Kidney (tissue), 14 donors: ENCODE data around the gene ATP1A1. TPM values are rescaled to one million over a fixed set of nuclear protein-coding genes. Genes with fewer than 3 reads are reported as not detected.

Experiments
- DNase-seq, 5 donors: peaks; one replicate each; pipeline ENCODE4 v3.0.0-alpha.2; 2013 to 2020
- FAIRE-seq: peaks from 2 replicates; lab custom pipeline; 2012; peaks lifted over from hg19 to GRCh38; lab: Jason Lieb, UNC
- H3K27ac ChIP-seq, 2 donors: one replicate each; pipeline ENCODE4 v1.7.0; 2013; ENCODE audit warnings: low read depth in 2 of 2, low read length in 2 of 2, inconsistent platforms in 1 of 2
- H3K27me3 ChIP-seq: one replicate; pipeline ENCODE4 v1.7.1; 2013; ENCODE audit warnings: low read length, inconsistent platforms; ENCODE audit not compliant: control insufficient read depth, insufficient read depth
- H3K36me3 ChIP-seq, 3 donors: one replicate each; pipeline versions ENCODE4 v1.7.0 to v1.7.1; 2013; ENCODE audit warnings: low read length in 3 of 3, control low read depth in 1 of 3, inconsistent platforms in 1 of 3; ENCODE audit not compliant: insufficient read depth in 3 of 3, control insufficient read depth in 2 of 3
- H3K4me1 ChIP-seq, 3 donors: one replicate each; pipeline versions ENCODE4 v1.7.0 to v1.7.1; 2013; ENCODE audit warnings: low read length in 3 of 3, inconsistent platforms in 1 of 3, low read depth in 1 of 3; ENCODE audit not compliant: control insufficient read depth in 2 of 3, insufficient read depth in 2 of 3
- H3K4me3 ChIP-seq, 3 donors: one replicate each; pipeline versions ENCODE4 v1.7.0 to v1.8.1; 2013; ENCODE audit warnings: low read length in 3 of 3, control low read depth in 1 of 3, inconsistent platforms in 1 of 3
- H3K9ac ChIP-seq, 3 donors: one replicate each; pipeline versions ENCODE4 v1.7.0 to v1.7.1; 2013; ENCODE audit warnings: low read length in 3 of 3, control low read depth in 1 of 3, inconsistent platforms in 1 of 3
- H3K9me3 ChIP-seq, 3 donors: one replicate each; pipeline versions ENCODE4 v1.7.0 to v1.7.1; 2013; ENCODE audit warnings: low read length in 3 of 3, control low read depth in 1 of 3, inconsistent platforms in 1 of 3; ENCODE audit not compliant: control insufficient read depth in 2 of 3, insufficient read depth in 1 of 3
- CTCF ChIP-seq: IDR thresholded peaks from 3 replicates; pipeline ENCODE4 v1.5.1; 2012; ENCODE audit warnings: mild to moderate bottlenecking, moderate library complexity, borderline replicate concordance; ENCODE audit not compliant: insufficient read depth; ENCODE audit errors: extremely low read depth
- intact Hi-C: fragments of 100-400 bp; cut with DNase I; formaldehyde crosslinking; loops from one replicate; pipeline ENCODE4 v1.11.1; 2022
- polyA plus RNA-seq: library from polyadenylated mRNA; stranded (reverse); fragments of 350-450 nt; fragmentation: Illumina TruSeq; extraction: RNeasy Lipid Tissue Mini Kit (QIAGEN cat#74804); gene quantifications from one replicate; pipeline ENCODE4 v1.2.3, GENCODE V29; 2014; ENCODE audit warnings: low read depth, low replicate concordance; ENCODE audit not compliant: insufficient read depth
- total RNA-seq: library from RNA; stranded (reverse); fragmentation: NEBNext Ultra II Directional; extraction: Animal tissue kit (Norgen Biotek cat#: 25700); gene quantifications from one replicate; pipeline ENCODE4 v1.2.1, GENCODE V29; 2021
- donor health status: control.
- donor health status: control.
- donor health status: control.
- donor health status: control.
- donor health status: control.
- donor health status: DM: yes; HTN: yes; CAD: no.
- donor health status: Normal renal cell carcinoma (clear cell type).

Gene ATP1A1
- total and polyA plus RNA-seq, 2 donors from 2014 or later: 1,218 to 2,241 TPM

- no peak for FAIRE-seq
- no peaks in the 10 kb centered on the region for H3K36me3 ChIP-seq
- H3K9ac ChIP-seq: no peak overlapping the region
These were observed 56.9 kb downstream of the ATP1A1 start for GRCh38 chr1:116429821-116430374.

GRCh38 chr1:116431870-116432500, 58.9 kb downstream of the ATP1A1 start:
- Histone ChIP-seq H3K27ac (no peak overlapping the region), H3K9ac (no peak overlapping the region), H3K4me3 (no peak overlapping the region), H3K4me1 (no peaks in the 10 kb centered on the region), H3K36me3 (no peaks in the 10 kb centered on the region), H3K27me3 (no peaks in the 10 kb centered on the region), H3K9me3 (no peaks in the 10 kb centered on the region)
- no peak for FAIRE-seq
- intact Hi-C loops: no loop called here
- TF ChIP-seq CTCF: no peak
- DNase-seq: no peak

More at GRCh38 chr1:116429821-116430374, 56.9 kb downstream of the ATP1A1 start:
- Histone ChIP-seq H3K4me1 (no peaks in the 10 kb centered on the region), H3K4me3 (no peak overlapping the region), H3K27ac (no peak overlapping the region), H3K27me3 (no peaks in the 10 kb centered on the region), H3K9me3 (no peaks in the 10 kb centered on the region)
- no peak for DNase-seq
- intact Hi-C loops: no loop called here
- no peak for TF ChIP-seq CTCF

GRCh38 chr1:116432655-116433265, 59.7 kb downstream of the ATP1A1 start:
- Histone ChIP-seq H3K9ac (no peak overlapping the region), H3K27ac (no peak overlapping the region), H3K27me3 (no peaks in the 10 kb centered on the region), H3K36me3 (no peaks in the 10 kb centered on the region), H3K9me3 (no peaks in the 10 kb centered on the region), H3K4me3 (no peak overlapping the region), H3K4me1 (no peaks in the 10 kb centered on the region)
- FAIRE-seq (no peak), DNase-seq (no peak)
- no peak for TF ChIP-seq CTCF
- intact Hi-C loops: no loop called here
